ENCODE results near the gene HDAC4.
A peak's percentile ranks its signal among the peaks of the same experiment; 100 is the strongest.

The HDAC4 gene

DNA sequence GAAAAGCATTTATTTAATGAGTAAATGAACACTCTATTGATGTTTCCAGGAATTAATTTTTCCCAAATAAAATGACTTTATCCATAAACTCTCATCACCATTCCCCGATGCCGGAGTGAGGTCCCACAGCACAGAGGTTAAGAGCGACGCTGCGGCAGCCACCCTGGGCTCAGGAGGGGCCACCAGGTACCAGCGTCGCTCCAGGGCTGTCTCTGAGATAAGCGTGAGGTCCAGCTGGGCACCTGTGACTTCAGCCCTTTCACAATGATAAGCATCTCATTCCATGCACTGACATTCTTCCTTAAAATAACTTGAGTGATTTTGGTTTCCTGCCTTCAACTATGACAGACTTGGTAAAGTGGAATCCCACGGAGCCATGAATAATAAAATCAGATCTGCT, 370.9 kb downstream of the HDAC4 start:
- TF ChIP-seq, protein P1, sequence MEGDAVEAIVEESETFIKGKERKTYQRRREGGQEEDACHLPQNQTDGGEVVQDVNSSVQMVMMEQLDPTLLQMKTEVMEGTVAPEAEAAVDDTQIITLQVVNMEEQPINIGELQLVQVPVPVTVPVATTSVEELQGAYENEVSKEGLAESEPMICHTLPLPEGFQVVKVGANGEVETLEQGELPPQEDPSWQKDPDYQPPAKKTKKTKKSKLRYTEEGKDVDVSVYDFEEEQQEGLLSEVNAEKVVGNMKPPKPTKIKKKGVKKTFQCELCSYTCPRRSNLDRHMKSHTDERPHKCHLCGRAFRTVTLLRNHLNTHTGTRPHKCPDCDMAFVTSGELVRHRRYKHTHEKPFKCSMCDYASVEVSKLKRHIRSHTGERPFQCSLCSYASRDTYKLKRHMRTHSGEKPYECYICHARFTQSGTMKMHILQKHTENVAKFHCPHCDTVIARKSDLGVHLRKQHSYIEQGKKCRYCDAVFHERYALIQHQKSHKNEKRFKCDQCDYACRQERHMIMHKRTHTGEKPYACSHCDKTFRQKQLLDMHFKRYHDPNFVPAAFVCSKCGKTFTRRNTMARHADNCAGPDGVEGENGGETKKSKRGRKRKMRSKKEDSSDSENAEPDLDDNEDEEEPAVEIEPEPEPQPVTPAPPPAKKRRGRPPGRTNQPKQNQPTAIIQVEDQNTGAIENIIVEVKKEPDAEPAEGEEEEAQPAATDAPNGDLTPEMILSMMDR (IDR thresholded peaks at IDR 0.05; ENCODE audit: control insufficient read depth, insufficient read depth, low read depth, low read length, missing control alignments) = no peak

DNA sequence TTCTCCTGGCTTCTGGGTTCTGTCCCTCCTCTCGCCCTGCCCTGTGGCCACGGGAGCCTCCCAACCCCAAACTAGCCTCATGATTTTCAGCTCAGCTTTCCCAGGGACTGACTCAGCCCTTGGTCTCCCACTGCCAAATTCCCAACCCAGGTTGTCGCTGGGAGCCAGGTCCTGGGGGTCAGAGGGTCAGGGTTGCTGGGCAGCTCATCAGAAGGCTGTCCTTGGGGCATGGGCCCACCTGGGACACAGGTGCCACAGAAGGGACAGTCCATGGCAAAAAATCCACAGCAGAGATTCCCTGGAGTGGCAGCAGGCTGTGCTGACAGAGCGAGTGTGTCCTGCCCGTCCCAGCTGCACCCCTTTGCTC, 372.6 kb downstream of the HDAC4 start:
- TF ChIP-seq, protein P1 (IDR thresholded peaks at IDR 0.05; ENCODE audit: control insufficient read depth, insufficient read depth, low read depth, low read length, missing control alignments) = no peak
- no peak for DNase-seq (ENCODE audit: low read depth)
- no peak overlapping the region for H3K4me3 ChIP-seq (ENCODE audit: control insufficient read depth, low read depth, low read length)

More for the DNA sequence above, 370.9 kb downstream of the HDAC4 start:
- no peak for DNase-seq (ENCODE audit: low read depth)
- H3K4me3 ChIP-seq (ENCODE audit: control insufficient read depth, low read depth, low read length) = no peak overlapping the region

DNA sequence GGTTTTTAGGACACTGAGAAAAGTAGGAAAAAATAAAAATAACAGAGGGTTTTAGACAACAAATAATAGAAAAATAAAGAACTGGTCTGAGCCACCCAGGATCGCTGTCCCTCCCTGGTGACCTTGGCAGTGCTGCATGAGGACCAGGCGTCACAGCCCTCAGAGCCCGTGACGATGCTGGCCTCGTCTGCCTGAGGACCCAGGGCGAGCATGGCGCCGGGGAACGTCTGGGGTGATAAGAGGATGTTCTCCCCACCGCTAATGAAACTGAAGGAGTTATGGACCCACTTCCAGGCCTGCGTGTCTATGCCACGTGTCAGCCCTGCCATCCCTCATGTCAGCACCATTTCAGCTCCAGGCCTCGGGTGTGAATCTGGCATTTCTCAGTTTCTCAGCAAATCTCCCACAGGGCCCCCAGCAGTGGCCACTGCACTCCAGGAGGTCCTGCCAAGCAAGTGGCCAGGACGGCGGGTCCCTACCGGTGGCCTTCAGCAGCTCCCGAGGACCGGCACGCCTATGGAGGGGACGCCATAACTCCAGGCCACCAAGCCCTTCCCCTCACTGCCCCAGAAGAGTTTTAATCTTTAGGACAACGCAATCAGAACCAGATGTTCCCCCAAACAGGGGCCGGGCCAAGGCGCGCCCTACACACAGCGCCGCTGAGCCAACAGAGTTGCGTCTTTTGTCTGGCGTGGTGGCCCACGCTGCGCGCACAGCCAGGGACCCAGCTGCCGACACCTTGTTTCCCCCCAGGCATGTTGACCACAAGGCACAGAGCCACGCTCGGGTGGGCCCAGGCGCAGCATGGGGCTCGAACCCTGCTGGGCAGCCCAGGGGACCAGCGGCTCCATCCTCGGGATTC, 373.2 kb downstream of the HDAC4 start:
- TF ChIP-seq, protein P1 (IDR thresholded peaks at IDR 0.05; ENCODE audit: control insufficient read depth, insufficient read depth, low read depth, low read length, missing control alignments) = no peak
- no peak overlapping the region for H3K4me3 ChIP-seq (ENCODE audit: control insufficient read depth, low read depth, low read length)
- no peak for DNase-seq (ENCODE audit: low read depth)

DNA sequence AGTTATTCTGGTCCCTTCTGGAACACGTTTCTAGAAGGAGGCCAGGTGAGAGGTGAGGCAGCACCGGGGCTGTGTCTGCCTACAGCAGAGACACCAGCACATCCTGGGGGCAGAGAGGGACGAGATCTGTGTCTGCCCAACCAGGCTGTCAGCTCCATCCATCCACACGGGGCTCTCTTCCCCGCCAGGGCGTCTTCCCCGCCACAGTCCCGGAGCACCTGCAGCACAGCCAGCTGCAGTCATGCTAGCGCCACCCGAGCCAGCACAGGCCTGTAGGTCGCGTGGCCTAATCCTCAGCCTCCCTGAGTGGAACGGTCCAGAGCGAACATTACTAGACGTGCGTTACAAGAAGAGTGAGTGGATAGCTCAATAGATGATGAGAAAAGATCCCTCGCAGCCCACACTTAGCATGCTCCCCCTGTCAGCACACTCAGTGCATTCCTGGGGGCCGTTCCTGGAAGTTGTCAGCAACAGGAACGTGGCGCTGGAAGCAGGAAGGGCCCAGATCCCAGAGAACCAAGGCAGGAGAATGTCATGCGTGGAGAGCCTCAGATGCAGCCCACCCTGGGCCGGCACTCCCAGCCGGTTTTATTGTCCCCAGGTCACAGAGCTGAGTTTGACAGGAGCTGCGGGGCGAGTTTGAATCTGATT, 374.0 kb downstream of the HDAC4 start:
- no peak for DNase-seq (ENCODE audit: low read depth)

DNA sequence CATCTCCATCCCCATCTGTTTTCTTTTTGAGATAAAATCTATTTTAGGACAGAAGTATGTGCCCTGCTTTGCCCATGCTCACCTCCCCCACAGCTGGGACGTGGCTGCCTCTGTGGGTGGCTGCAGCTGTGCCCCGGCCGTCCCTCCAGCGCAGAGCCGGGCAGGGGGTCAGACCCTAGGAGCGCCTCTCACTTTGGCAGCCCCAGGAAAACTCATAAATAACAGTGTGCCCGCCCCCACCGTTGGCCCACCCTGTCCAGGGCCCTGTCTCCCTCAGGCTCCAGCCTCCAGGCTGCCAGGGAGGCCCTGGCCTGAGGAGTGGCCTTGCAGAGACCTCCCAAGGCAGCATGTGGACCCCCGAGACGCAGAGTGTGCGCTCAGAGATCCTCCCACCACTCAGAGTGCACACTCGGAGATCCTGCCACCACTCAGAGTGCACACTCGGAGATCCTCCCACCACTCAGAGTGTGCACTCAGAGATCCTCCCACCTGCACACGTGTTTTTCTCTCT, 374.8 kb downstream of the HDAC4 start:
- TF ChIP-seq, protein P1 (IDR thresholded peaks at IDR 0.05; ENCODE audit: control insufficient read depth, insufficient read depth, low read depth, low read length, missing control alignments) = no peak
- DNase-seq (ENCODE audit: low read depth) = no peak
- no peak overlapping the region for H3K4me3 ChIP-seq (ENCODE audit: control insufficient read depth, low read depth, low read length)

More for the DNA sequence above, 374.0 kb downstream of the HDAC4 start:
- H3K4me3 ChIP-seq (ENCODE audit: control insufficient read depth, low read depth, low read length) = no peak overlapping the region
- TF ChIP-seq, protein P1 (IDR thresholded peaks at IDR 0.05; ENCODE audit: control insufficient read depth, insufficient read depth, low read depth, low read length, missing control alignments) = no peak

DNA sequence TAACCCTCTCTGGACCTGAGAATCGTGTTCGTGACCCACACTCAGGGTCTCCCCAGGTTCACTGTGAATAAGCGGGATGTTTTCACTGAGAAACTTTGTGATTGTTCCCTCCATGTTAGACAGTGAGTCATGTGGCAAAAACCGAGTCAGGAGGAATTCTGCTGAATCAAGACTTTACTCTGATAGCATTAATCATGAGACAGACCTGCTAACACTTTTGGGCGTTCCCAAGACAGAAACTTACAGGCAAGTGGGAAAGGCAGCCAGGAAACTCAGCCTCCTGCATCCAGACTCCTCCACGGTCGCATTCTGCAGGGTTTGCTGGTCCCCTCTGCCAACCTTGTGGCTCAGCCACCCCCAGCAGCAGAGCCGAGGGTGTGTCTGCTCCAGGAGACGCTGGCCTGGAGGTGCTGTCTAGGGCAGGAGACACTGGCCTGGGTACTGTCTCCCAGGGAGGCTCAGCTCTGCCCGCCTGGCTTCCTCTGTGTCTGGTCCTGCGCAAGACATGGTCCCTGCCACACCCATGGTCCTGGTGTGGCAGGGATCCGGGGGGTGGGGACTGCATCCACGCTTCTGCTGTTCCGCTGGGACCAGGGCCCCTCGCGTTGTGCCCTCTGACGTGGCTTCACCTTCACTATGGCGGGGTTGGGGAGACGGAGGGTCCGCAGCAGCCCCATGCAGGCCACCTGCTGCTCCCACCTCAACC, 375.6 kb downstream of the HDAC4 start:
- H3K4me3 ChIP-seq (ENCODE audit: control insufficient read depth, low read depth, low read length) = no peak overlapping the region; the same call in 1 of the 2 replicates
- DNase-seq (ENCODE audit: low read depth) = peak; percentile 38
- TF ChIP-seq, protein P1 (IDR thresholded peaks at IDR 0.05; ENCODE audit: control insufficient read depth, insufficient read depth, low read depth, low read length, missing control alignments) = no peak

All from AG09309 (cell line).